Hippocampal formation (tissue), 2 donors: ENCODE measurements around the gene PPP1R36.
"Not testable (repeated sequence)": the region's sequence is repeated elsewhere in the genome, so short reads cannot be mapped to it uniquely, and the experiment has no call there.

Experiments
- DNase-seq, 2 donors: peaks; one replicate each; lab custom pipeline; 2025; lab: John Stamatoyannopoulos, UW

PPP1R36 gene

GRCh38 chr14:64520699-64521098 lies 29.1 kb upstream of the PPP1R36 start:
- DNase-seq, result no peak

GRCh38 chr14:64522591-64523355 lies 27.0 kb upstream of the PPP1R36 start:
- no peak for DNase-seq

- DNase-seq, result no peak
These were observed 24.4 kb upstream of the PPP1R36 start for GRCh38 chr14:64525354-64525753.

- DNase-seq, result no peak
These were observed 18.2 kb upstream of the PPP1R36 start for GRCh38 chr14:64531567-64531966.

- no peak for DNase-seq
These were observed 13.1 kb upstream of the PPP1R36 start for GRCh38 chr14:64536488-64537245.

- peak; percentile 99 to 100 for DNase-seq
These were observed 9.3 kb upstream of the PPP1R36 start, which contains the start of gene HSPA2 for GRCh38 chr14:64540208-64541202. Gene HSPA2 (plus strand): TSS chr14:64540741. CDS start chr14:64540850, 109 bp downstream.

GRCh38 chr14:64541261-64541971 lies 8.3 kb upstream of the PPP1R36 start:
- peak in 1 of 2 donors; percentile 38 for DNase-seq

GRCh38 chr14:64541972-64542835 lies 7.6 kb upstream of the PPP1R36 start:
- DNase-seq, result no peak

- DNase-seq, result no peak
These were observed 6.9 kb upstream of the PPP1R36 start for GRCh38 chr14:64542836-64543201.

- no peak for DNase-seq
These were observed 5.0 kb upstream of the PPP1R36 start for GRCh38 chr14:64544607-64545312.

GRCh38 chr14:64549016-64549415 lies 745 bp upstream of the PPP1R36 start:
- DNase-seq, result no peak

GRCh38 chr14:64550621-64551333 lies 1.0 kb downstream of the PPP1R36 start:
- peak in 1 of 2 donors; percentile 24 for DNase-seq

- DNase-seq, result no peak
These were observed 4.8 kb downstream of the PPP1R36 start for GRCh38 chr14:64554556-64554955.

GRCh38 chr14:64556526-64556925 lies 6.8 kb downstream of the PPP1R36 start:
- no peak for DNase-seq

GRCh38 chr14:64558216-64558615 lies 8.5 kb downstream of the PPP1R36 start:
- DNase-seq, result not testable (repeated sequence)

GRCh38 chr14:64561631-64562030 lies 11.9 kb downstream of the PPP1R36 start:
- no peak for DNase-seq

- no peak for DNase-seq
These were observed 12.7 kb downstream of the PPP1R36 start for GRCh38 chr14:64562436-64562835.

- peak in 1 of 2 donors; percentile 60 for DNase-seq
These were observed 13.9 kb downstream of the PPP1R36 start for GRCh38 chr14:64563696-64564095.

GRCh38 chr14:64566651-64567122 lies 16.9 kb downstream of the PPP1R36 start:
- peak in 1 of 2 donors; percentile 34 for DNase-seq
